Peyer's patch (tissue), 4 donors: Measurements from ENCODE around the gene IMPDH2. TPM values are rescaled to one million over a fixed set of nuclear protein-coding genes. Genes with fewer than 3 reads are reported as not detected.
A peak's percentile ranks its signal among the peaks of the same experiment; 100 is the strongest.

Experiments used
- DNase-seq, 3 donors: peaks; one replicate each; pipeline ENCODE4 v3.0.0-alpha.2; 2017 to 2019
- H3K27ac ChIP-seq, 4 donors: fragments of 200-600 bp; sonication (generic); one replicate each; pipeline ENCODE4 v1.5.1; 2016 to 2019
- H3K27me3 ChIP-seq, 2 donors: fragments of 200-600 bp; sonication (generic); one replicate each; pipeline ENCODE4 v1.5.1; 2019
- H3K36me3 ChIP-seq, 3 donors: fragments of 200-600 bp; sonication (generic); one replicate each; pipeline ENCODE4 v1.5.1; 2016 to 2019
- H3K4me1 ChIP-seq, 4 donors: fragments of 200-600 bp; sonication (generic); one replicate each; pipeline ENCODE4 v1.5.1; 2016 to 2019
- H3K4me3 ChIP-seq, 4 donors: fragments of 200-600 bp; sonication (generic); 1 replicate in 3 of 4; 2 replicates in 1 of 4; pipeline ENCODE4 v1.5.1; 2016 to 2019; ENCODE audit warnings: mild to moderate bottlenecking in 1 of 4
- H3K9me3 ChIP-seq, 4 donors: fragments of 200-600 bp; sonication (generic); one replicate each; pipeline ENCODE4 v1.5.1; 2016 to 2019; ENCODE audit warnings: mild to moderate bottlenecking in 1 of 4
- POLR2A ChIP-seq, 2 donors: fragments of 450-650 bp; IDR thresholded peaks; one replicate each; pipeline ENCODE4 v1.5.1; 2017; ENCODE audit warnings: antibody characterized with exemption in 2 of 2, mild to moderate bottlenecking in 2 of 2, moderate library complexity in 2 of 2
- total RNA-seq, 4 donors: library from RNA; depleted of rRNA; stranded (reverse); fragments of >200 nt; gene quantifications; one replicate each; pipeline ENCODE4 v1.1.0, GENCODE V29; 2016
- TF ChIP-seq, protein P1 (sequence below), 6 experiments: fragments of 450-650 bp in 4 of 6; fragments of 200-600 bp in 2 of 6; sonication (generic) in 1 of 6; IDR thresholded peaks; one replicate each; pipeline ENCODE4 v1.5.1; 2017 to 2019; ENCODE audit warnings: antibody characterized with exemption in 6 of 6, mild to moderate bottlenecking in 3 of 6, moderate library complexity in 1 of 6

IMPDH2 gene
- total RNA-seq, 4 donors from 2014 or later = 58.8 to 149 (median 68.5) TPM

DNA sequence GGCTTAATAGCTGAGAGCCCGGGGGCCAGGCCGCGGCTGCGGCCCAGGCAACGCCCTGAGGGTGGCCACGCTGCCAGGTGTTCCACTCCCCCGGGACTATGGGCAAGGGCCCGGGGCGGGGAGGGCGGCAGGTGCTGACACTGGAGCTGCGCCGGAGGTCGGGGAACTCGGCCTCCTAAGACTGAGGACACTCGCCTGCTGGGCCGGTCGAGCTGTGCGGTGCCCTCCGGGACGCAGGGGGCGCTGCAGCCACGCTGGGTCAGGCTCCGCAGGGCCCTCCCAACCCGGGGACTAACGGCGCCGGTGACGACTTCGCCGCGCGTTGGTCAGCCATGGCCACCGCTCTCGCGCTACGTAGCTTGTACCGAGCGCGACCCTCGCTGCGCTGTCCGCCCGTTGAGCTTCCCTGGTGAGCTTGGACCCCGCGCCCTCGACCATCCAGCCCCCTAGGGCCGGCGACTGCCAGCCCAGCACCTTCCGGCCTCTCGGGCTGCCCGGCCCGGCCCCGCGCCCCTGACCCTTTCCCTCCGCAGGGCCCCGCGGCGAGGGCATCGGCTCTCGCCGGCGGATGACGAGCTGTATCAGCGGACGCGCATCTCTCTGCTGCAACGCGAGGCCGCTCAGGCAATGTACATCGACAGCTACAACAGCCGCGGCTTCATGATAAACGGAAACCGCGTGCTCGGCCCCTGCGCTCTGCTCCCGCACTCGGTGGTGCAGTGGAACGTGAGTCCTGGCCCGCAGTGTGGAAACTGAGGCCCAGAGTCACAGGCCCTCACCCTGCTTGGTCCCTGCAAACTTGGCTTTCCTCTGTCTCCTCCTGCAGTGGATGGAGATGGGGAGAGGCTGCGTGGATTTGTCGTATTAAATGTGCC is 7.1 kb downstream of the IMPDH2 start, which contains the start of gene NDUFAF3:
TSS of gene NDUFAF3 (plus strand) at position 309 of the 875 bp plus-strand sequence. CDS start at position 333, 24 bp downstream.
- no peaks in the 10 kb centered on the region for H3K27me3 ChIP-seq
- peak; percentile 79 to 89 for TF ChIP-seq POLR2A (IDR thresholded peaks at IDR 0.05)
- TF ChIP-seq, protein P1, sequence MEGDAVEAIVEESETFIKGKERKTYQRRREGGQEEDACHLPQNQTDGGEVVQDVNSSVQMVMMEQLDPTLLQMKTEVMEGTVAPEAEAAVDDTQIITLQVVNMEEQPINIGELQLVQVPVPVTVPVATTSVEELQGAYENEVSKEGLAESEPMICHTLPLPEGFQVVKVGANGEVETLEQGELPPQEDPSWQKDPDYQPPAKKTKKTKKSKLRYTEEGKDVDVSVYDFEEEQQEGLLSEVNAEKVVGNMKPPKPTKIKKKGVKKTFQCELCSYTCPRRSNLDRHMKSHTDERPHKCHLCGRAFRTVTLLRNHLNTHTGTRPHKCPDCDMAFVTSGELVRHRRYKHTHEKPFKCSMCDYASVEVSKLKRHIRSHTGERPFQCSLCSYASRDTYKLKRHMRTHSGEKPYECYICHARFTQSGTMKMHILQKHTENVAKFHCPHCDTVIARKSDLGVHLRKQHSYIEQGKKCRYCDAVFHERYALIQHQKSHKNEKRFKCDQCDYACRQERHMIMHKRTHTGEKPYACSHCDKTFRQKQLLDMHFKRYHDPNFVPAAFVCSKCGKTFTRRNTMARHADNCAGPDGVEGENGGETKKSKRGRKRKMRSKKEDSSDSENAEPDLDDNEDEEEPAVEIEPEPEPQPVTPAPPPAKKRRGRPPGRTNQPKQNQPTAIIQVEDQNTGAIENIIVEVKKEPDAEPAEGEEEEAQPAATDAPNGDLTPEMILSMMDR (IDR thresholded peaks at IDR 0.05) = peak; percentile 92 to 99 (median 97)
- peak within 1 kb of the TSS; percentile 99 to 100 (median 100) for H3K27ac ChIP-seq
- H3K4me3 ChIP-seq = peak within 1 kb of the TSS; percentile 73 to 95 (median 84)
- peaks cover 0 to 37% (median 30%) of the 10 kb centered on the region in 4 donors for H3K4me1 ChIP-seq
- peak; percentile 87 to 97 (median 96) for DNase-seq
- no peaks in the 10 kb centered on the region for H3K9me3 ChIP-seq
- peaks cover 0 to 36% (median 0%) of the 10 kb centered on the region in 3 donors for H3K36me3 ChIP-seq

DNA sequence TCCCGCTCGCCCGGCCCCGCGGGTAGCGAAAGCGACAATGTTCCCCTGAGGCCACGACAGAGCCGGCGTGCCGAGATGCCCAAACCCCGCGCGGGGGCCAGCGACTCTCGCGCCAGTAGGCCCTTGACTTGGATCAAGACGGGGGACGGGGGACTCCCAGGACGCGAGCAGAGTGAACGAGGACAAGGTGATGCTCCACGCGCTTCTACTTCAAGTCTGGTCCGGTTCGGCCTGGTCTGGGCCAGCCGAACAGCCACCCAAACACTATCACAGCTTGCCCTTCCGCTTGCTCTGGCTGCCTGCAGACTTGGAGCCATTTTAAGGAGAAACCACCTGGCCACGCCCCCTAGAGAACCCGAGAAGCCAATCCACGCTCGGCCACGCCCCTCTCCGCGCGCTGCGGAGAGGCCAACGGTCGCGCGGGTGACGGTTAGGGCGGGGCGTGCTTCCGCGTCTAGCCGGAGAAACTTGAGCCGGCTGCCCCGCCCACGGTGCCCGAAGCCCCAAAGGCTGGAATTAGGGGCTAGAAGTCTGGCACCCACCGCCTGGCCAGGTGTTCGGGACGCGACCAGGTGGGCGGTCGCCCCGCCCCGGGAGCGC is 7.9 kb downstream of the IMPDH2 start:
- peaks cover 0 to 42% (median 30%) of the 10 kb centered on the region in 4 donors for H3K4me1 ChIP-seq
- H3K9me3 ChIP-seq = no peaks in the 10 kb centered on the region
- peak; percentile 100 for DNase-seq
- peak overlapping the region; percentile 73 to 95 (median 84) for H3K4me3 ChIP-seq
- H3K36me3 ChIP-seq = peaks cover 0 to 35% (median 0%) of the 10 kb centered on the region in 3 donors
- H3K27ac ChIP-seq = peak overlapping the region; percentile 99 to 100 (median 100)
- no peaks in the 10 kb centered on the region for H3K27me3 ChIP-seq
- TF ChIP-seq, protein P1 (IDR thresholded peaks at IDR 0.05) = peak in 1 of 6 experiments; percentile 2
- peak; percentile 99 to 100 for TF ChIP-seq POLR2A (IDR thresholded peaks at IDR 0.05)

DNA sequence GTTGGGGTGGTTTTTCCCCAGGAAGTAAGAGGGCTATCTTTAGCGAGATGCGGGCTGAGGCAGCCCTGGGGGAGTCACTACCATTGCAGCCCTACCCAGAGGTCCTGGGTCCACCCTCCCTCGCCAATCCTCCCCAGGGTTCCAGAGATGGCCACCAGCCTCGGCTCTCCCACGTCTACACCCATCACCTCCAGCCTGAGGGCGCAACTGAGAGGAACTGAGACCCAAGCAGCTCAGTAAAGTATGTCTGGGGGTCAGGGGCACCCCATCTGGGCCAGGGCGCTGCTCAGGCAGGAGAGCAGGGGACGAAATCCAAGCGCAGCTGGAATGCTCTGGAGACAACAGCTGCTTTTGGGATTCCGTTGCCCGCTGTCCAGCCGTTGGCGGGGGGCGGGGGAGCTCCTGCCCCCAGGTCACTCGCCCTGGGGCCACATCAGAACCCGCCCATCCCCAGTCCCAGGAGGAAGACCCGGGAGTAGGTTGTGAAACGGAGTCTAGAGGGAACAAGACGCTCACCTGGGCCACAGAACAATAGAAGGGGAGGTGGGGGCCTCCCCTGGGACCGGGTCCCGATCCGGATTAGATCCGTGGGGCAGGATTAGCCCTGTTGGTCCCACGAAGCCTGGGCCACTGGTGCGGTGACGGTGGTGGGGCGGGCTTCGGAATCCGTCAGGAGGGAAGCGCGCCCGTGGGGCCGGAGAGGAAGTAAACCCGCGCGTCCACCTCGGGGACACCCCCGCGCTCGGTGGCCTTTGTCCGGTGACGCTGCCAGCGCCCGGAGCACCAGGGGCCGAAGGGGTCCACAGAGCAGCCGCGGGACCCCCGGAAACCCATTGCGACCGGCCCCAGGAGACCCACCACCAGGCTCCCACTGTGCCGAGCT is 8.6 kb downstream of the IMPDH2 start:
- H3K9me3 ChIP-seq = no peaks in the 10 kb centered on the region
- TF ChIP-seq, protein P1 (IDR thresholded peaks at IDR 0.05) = no peak
- no peak for TF ChIP-seq POLR2A (IDR thresholded peaks at IDR 0.05)
- no peaks in the 10 kb centered on the region for H3K27me3 ChIP-seq
- H3K4me1 ChIP-seq = peaks cover 0 to 42% (median 30%) of the 10 kb centered on the region in 4 donors
- peak overlapping the region; percentile 99 to 100 (median 100) for H3K27ac ChIP-seq
- peak; percentile 61 to 84 (median 84) for DNase-seq
- H3K4me3 ChIP-seq = peak overlapping the region; percentile 73 to 95 (median 84)
- H3K36me3 ChIP-seq = peaks cover 0 to 36% (median 0%) of the 10 kb centered on the region in 3 donors

DNA sequence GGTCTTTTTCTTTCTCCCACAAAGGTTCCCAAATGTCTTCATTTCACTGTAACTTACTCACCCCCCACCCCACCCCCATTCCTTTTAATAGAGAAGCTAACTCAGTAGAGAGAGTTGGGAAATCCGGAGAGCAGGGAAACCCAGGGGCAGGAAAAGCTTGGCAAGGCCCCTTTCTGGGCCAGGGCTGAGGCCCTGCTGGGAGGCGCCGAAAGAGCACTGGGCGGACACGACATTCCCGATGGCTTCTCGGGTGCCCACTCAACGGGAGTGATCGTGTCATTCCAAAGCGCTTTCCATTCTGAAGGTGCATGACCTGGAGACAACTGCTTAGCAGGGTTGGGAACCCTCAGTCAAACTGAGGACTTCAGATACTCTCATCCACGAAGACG is 9.3 kb downstream of the IMPDH2 start:
- TF ChIP-seq POLR2A (IDR thresholded peaks at IDR 0.05) = no peak
- TF ChIP-seq, protein P1 (IDR thresholded peaks at IDR 0.05) = no peak
- H3K27me3 ChIP-seq = no peaks in the 10 kb centered on the region
- H3K4me1 ChIP-seq = peaks cover 0 to 42% (median 28%) of the 10 kb centered on the region in 4 donors
- peak overlapping the region; percentile 99 to 100 (median 100) for H3K27ac ChIP-seq
- H3K9me3 ChIP-seq = no peaks in the 10 kb centered on the region
- no peak for DNase-seq
- peaks cover 0 to 36% (median 0%) of the 10 kb centered on the region in 3 donors for H3K36me3 ChIP-seq
- peak overlapping the region; percentile 73 to 95 (median 84) for H3K4me3 ChIP-seq

DNA sequence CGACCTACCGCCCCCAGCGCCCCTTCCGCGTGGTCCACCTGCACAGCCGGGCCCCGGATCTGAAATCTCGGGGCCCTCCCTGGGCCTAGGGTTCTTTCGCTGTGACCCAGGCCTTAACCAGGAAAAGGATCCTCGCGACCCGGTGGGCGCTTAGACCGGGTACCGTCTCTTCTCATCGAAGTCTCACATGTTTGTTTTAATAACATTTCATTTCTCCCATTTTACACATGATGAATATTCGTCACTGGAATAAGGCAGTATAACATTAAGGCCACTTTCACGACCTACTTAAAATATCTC is 10.5 kb downstream of the IMPDH2 start:
- Histone ChIP-seq H3K4me1 (peaks cover 0 to 42% (median 28%) of the 10 kb centered on the region in 4 donors), H3K27ac (peak overlapping the region; percentile 72 to 100 (median 93)), H3K4me3 (peak overlapping the region; percentile 74 to 92 (median 86)), H3K27me3 (no peaks in the 10 kb centered on the region), H3K36me3 (peaks cover 0 to 36% (median 0%) of the 10 kb centered on the region in 3 donors), H3K9me3 (no peaks in the 10 kb centered on the region)
- DNase-seq = no peak
- no peak for TF ChIP-seq POLR2A (IDR thresholded peaks at IDR 0.05)
